K562 (cell line): Measurements from ENCODE around the gene FGGY. TPM values are rescaled to one million over a fixed set of nuclear protein-coding genes. Genes with fewer than 3 reads are reported as not detected.

Source experiments
- ATAC-seq: fragments of 200-7000 bp; cut with Tn5 transposase; 3 replicates; pipeline ENCODE4 v1.9.1; 2020; ENCODE audit warnings: moderate library complexity
- BruUV-seq: library from RNA; stranded (reverse); fragments of 400-500 nt; replicated peaks from 2 replicates; lab custom pipeline; 2021; lab: Mats Ljungman, UMichigan
- CTCF ChIA-PET: fragments of 300-600 bp; formaldehyde crosslinking; extraction: SDS; loops from one replicate; lab custom pipeline; 2021; ENCODE audit warnings: low intra/inter-chr PET ratio; lab: Yijun Ruan, JAX
- POLR2A ChIA-PET: fragments of 300-600, 350-650 bp; sonication (Branson Sonifier 250); formaldehyde crosslinking; extraction: SDS; loops from one replicate; lab custom pipeline; 2021; ENCODE audit warnings: antibody characterized with exemption, inconsistent platforms; lab: Yijun Ruan, JAX
- DNase-seq, 4 experiments: peaks; one replicate each; pipeline versions ENCODE4 v3.0.0 to v3.0.0-alpha.2; 2011 to 2018; ENCODE audit warnings: low spot score in 3 of 4, mixed read lengths in 3 of 4; ENCODE audit errors: extremely low read depth in 1 of 4
- FAIRE-seq: peaks from 2 replicates; lab custom pipeline; 2011; peaks lifted over from hg19 to GRCh38; lab: Jason Lieb, UNC
- H2AFZ ChIP-seq: 2 replicates; pipeline ENCODE4 v1.6.0; 2011; ENCODE audit warnings: low read depth, low read length, control low read depth, inconsistent platforms
- H3K27ac ChIP-seq: fragments of 200-600 bp; 3 replicates; pipeline ENCODE4 v1.8.0; 2011; ENCODE audit warnings: low read depth, mild to moderate bottlenecking, control low read depth, inconsistent platforms, low read length, moderate library complexity, mixed read lengths; ENCODE audit errors: extremely low read depth
- H3K27me3 ChIP-seq, 2 experiments: fragments of 300-600 bp in 1 of 2; 2 replicates in 1 of 2; 3 replicates in 1 of 2; pipeline versions ENCODE4 v1.6.0 to v1.8.0; 2011; ENCODE audit warnings: inconsistent platforms in 2 of 2, low read length in 2 of 2, mild to moderate bottlenecking in 1 of 2, mixed read lengths in 1 of 2, moderate library complexity in 1 of 2; ENCODE audit not compliant: control insufficient read depth in 2 of 2, insufficient read depth in 2 of 2
- H3K36me3 ChIP-seq: fragments of 300-600 bp; 3 replicates; pipeline ENCODE4 v1.8.0; 2011; ENCODE audit warnings: mild to moderate bottlenecking, low read length, inconsistent platforms; ENCODE audit not compliant: control insufficient read depth, insufficient read depth
- H3K4me1 ChIP-seq, 2 experiments: fragments of 200-600 bp in 1 of 2; replicated peaks in 1 of 2; 2 replicates in 1 of 2; 3 replicates in 1 of 2; pipeline versions ENCODE4 v1.5.1 to v1.8.0; 2011; ENCODE audit warnings: inconsistent platforms in 2 of 2, low read length in 2 of 2, mild to moderate bottlenecking in 1 of 2, mixed read lengths in 1 of 2, moderate library complexity in 1 of 2; ENCODE audit not compliant: control insufficient read depth in 2 of 2, insufficient read depth in 2 of 2
- H3K4me2 ChIP-seq: 2 replicates; pipeline ENCODE4 v1.6.1; 2011; ENCODE audit warnings: low read length, control low read depth, inconsistent platforms, mixed read lengths; ENCODE audit not compliant: insufficient read depth
- H3K4me3 ChIP-seq: fragments of 200-600 bp; sonication (generic), shearing (Covaris generic); 2 replicates; pipeline ENCODE4 v1.5.1; 2016; ENCODE audit warnings: control low read depth, inconsistent platforms
- H3K79me2 ChIP-seq: fragments of 200-600 bp; 3 replicates; pipeline ENCODE4 v1.8.0; 2011; ENCODE audit warnings: low read length, inconsistent platforms; ENCODE audit not compliant: control insufficient read depth, insufficient read depth
- H3K9ac ChIP-seq, 2 experiments: 2 replicates each; pipeline versions ENCODE4 v1.6.0 to v1.6.1; 2011; ENCODE audit warnings: low read depth in 2 of 2, low read length in 2 of 2, control low read depth in 1 of 2, inconsistent platforms in 1 of 2, mild to moderate bottlenecking in 1 of 2, mixed read lengths in 1 of 2; ENCODE audit not compliant: insufficient read depth in 1 of 2
- H3K9me1 ChIP-seq: one replicate; pipeline ENCODE4 v1.6.0; 2011; ENCODE audit warnings: inconsistent platforms, mild to moderate bottlenecking, low read length, moderate library complexity; ENCODE audit not compliant: control insufficient read depth, insufficient read depth
- H3K9me3 ChIP-seq: replicated peaks from 2 replicates; pipeline ENCODE4 v1.5.1; 2011; ENCODE audit warnings: low read depth, low read length, inconsistent platforms; ENCODE audit not compliant: control insufficient read depth, insufficient read depth
- H4K20me1 ChIP-seq: replicated peaks from 2 replicates; pipeline ENCODE4 v1.6.1; 2011; ENCODE audit warnings: low read length, inconsistent platforms, mixed read lengths; ENCODE audit not compliant: control insufficient read depth, insufficient read depth
- ARID1B ChIP-seq: fragments of 450-650 bp; IDR thresholded peaks from 2 replicates; pipeline ENCODE4 v1.6.1; 2016; ENCODE audit warnings: antibody characterized with exemption, mild to moderate bottlenecking, inconsistent platforms
- MCM7 ChIP-seq, 2 experiments: fragments of 450-650 bp; IDR thresholded peaks; 2 replicates each; pipeline ENCODE4 v1.6.1; 2016 to 2018
- RREB1 ChIP-seq: fragments of 250-450 bp; sonication (Bioruptor Pico); IDR thresholded peaks from 2 replicates; pipeline ENCODE4 v1.4.0; 2020
- SMARCE1 ChIP-seq: fragments of 450-650 bp; IDR thresholded peaks from 2 replicates; pipeline ENCODE4 v1.7.1; 2016; ENCODE audit warnings: mild to moderate bottlenecking
- WGBS: fragments of 100-300 bp; shearing (Covaris generic); methylation state at CpG from one replicate; pipeline ENCODE4 v1.1.6; 2016; ENCODE audit warnings: low coverage, mixed read lengths; ENCODE audit not compliant: insufficient coverage; ENCODE audit errors: missing lambda C conversion rate; 5-methylcytosine and 5-hydroxymethylcytosine counted together
- in situ Hi-C: fragments of 300-500 bp; cut with MboI; formaldehyde crosslinking; loops from 4 replicates; pipeline ENCODE4 v1.15.0; 2018; ENCODE audit warnings: inconsistent platforms, mixed read lengths
- intact Hi-C: fragments of 100-400 bp; cut with micrococcal nuclease; formaldehyde crosslinking; loops from 2 replicates; pipeline ENCODE4 v1.14.2; 2022
- polyA plus RNA-seq, 8 experiments: library from polyadenylated mRNA; depleted of rRNA in 4 of 8; stranded (reverse) in 5 of 8; unstranded in 3 of 8; fragments of >200 nt; fragmentation: Nextera tagmentation in 2 of 8; fragmentation: Illumina TruSeq in 1 of 8; extraction: Ambion mirVana in 2 of 8; extraction: Trizol in 1 of 8; gene quantifications; 2 replicates each; pipeline versions ENCODE4 v1.2.1 to v1.2.3, GENCODE V29; 2011 to 2014; ENCODE audit warnings: inconsistent platforms in 1 of 8, missing spikeins in 1 of 8
- total RNA-seq, 7 experiments: library from RNA; depleted of rRNA in 6 of 7; stranded (reverse); fragments of >200 nt in 6 of 7; fragmentation: Illumina TruSeq in 2 of 7; extraction: Trizol in 2 of 7; gene quantifications; 2 replicates each; pipeline versions ENCODE4 v1.2.1 to v1.2.3, GENCODE V29; 2011 to 2021; ENCODE audit warnings: low replicate concordance in 1 of 7

FGGY gene
- total and polyA plus RNA-seq, 9 of the 15 experiments (the other 6 are each of a cell fraction or from before 2014, with no cell fraction given), result 9.7 to 19.2 (median 12.6) TPM

GRCh38 chr1:59316497-59317128 lies 19.7 kb downstream of the FGGY start:
- H3K9me1 ChIP-seq, result no peaks in the 10 kb centered on the region
- H4K20me1 ChIP-seq, result no peaks in the 10 kb centered on the region
- WGBS, result 27% methylated on average over 6 of the region's 6 CpGs
- no TSS peak for BruUV-seq
- TF ChIP-seq RREB1 (no peak), ARID1B (no peak), SMARCE1 (no peak), MCM7 (IDR thresholded peaks at IDR 0.05) (no peak)
- H3K36me3 ChIP-seq, result no peaks in the 10 kb centered on the region
- ATAC-seq, result no peak
- no peak overlapping the region for H3K4me3 ChIP-seq
- no peak overlapping the region for H3K27ac ChIP-seq
- FAIRE-seq, result no peak
- no peak overlapping the region for H2AFZ ChIP-seq
- H3K4me2 ChIP-seq, result no peak overlapping the region
- H3K27me3 ChIP-seq, result peaks cover 0 to 7% of the 10 kb centered on the region in 2 experiments; a peak in 2 of 5 replicates
- CTCF ChIA-PET, result no interaction called here
- no peaks in the 10 kb centered on the region; a peak in 1 of 5 replicates for H3K4me1 ChIP-seq
- intact Hi-C loops, result no loop called here
- DNase-seq, result no peak
- H3K79me2 ChIP-seq, result no peaks in the 10 kb centered on the region
- in situ Hi-C loops, result no loop called here
- H3K9me3 ChIP-seq, result no peaks in the 10 kb centered on the region
- H3K9ac ChIP-seq, result no peak overlapping the region; a peak in 1 of 4 replicates
- POLR2A ChIA-PET, result interaction anchor here (0.5 to 0.8 kb wide), 2 partner anchors 10 to 29 kb away, joined by 3 to 4 read pairs; no protein-coding TSS in a partner anchor
